CD14-positive monocyte (primary cell): Measurements from ENCODE around the gene TMEM238L. TPM values are rescaled to one million over a fixed set of nuclear protein-coding genes. Genes with fewer than 3 reads are reported as not detected.

Experiments used
- DNase-seq, 3 donors: peaks; one replicate each; pipeline ENCODE4 v3.0.0-alpha.2; 2011 to 2022
- H2AFZ ChIP-seq: 2 replicates; pipeline ENCODE4 v1.6.0; 2012; ENCODE audit warnings: mild to moderate bottlenecking, low read depth, low read length, inconsistent platforms; ENCODE audit not compliant: insufficient read depth, poor library complexity, severe bottlenecking
- H3K27ac ChIP-seq, 2 donors: 1 replicate in 1 of 2; 2 replicates in 1 of 2; pipeline ENCODE4 v1.5.1; 2012 to 2013; ENCODE audit warnings: low read length in 2 of 2, control low read depth in 1 of 2, inconsistent platforms in 1 of 2, low read depth in 1 of 2, mild to moderate bottlenecking in 1 of 2
- H3K27me3 ChIP-seq, 2 donors: one replicate each; pipeline versions ENCODE4 v1.6.0 to v1.6.1; 2011 to 2013; ENCODE audit warnings: low read length in 2 of 2; ENCODE audit not compliant: control insufficient read depth in 2 of 2, insufficient read depth in 2 of 2
- H3K36me3 ChIP-seq, 2 donors: replicated peaks in 1 of 2; 1 replicate in 1 of 2; 2 replicates in 1 of 2; pipeline versions ENCODE4 v1.5.1 to v1.6.1; 2012 to 2013; ENCODE audit warnings: low read length in 2 of 2, control low read depth in 1 of 2, inconsistent platforms in 1 of 2, mild to moderate bottlenecking in 1 of 2; ENCODE audit not compliant: insufficient read depth in 2 of 2, control insufficient read depth in 1 of 2
- H3K4me1 ChIP-seq, 2 donors: 1 replicate in 1 of 2; 2 replicates in 1 of 2; pipeline versions ENCODE4 v1.5.1 to v1.6.1; 2012 to 2013; ENCODE audit warnings: low read length in 2 of 2, control low read depth in 1 of 2, inconsistent platforms in 1 of 2, mild to moderate bottlenecking in 1 of 2, moderate library complexity in 1 of 2; ENCODE audit not compliant: insufficient read depth in 2 of 2, control insufficient read depth in 1 of 2
- H3K4me2 ChIP-seq: replicated peaks from 2 replicates; pipeline ENCODE3; 2012; ENCODE audit warnings: low read length, moderate library complexity, mild to moderate bottlenecking; ENCODE audit not compliant: poor library complexity, severe bottlenecking; ENCODE audit errors: extremely low read depth
- H3K4me3 ChIP-seq, 3 experiments: fragments of 200-600 bp in 1 of 3; sonication (generic) in 1 of 3; replicated peaks in 1 of 3; 1 replicate in 2 of 3; 2 replicates in 1 of 3; pipeline ENCODE4 v1.5.1; 2011 to 2013; ENCODE audit warnings: low read length in 3 of 3, mild to moderate bottlenecking in 3 of 3, control low read depth in 2 of 3, low read depth in 2 of 3, inconsistent platforms in 1 of 3, moderate library complexity in 1 of 3
- H3K79me2 ChIP-seq: 2 replicates; pipeline ENCODE4 v1.6.0; 2012; ENCODE audit warnings: mild to moderate bottlenecking, control low read depth, inconsistent platforms, low read length, moderate library complexity; ENCODE audit not compliant: insufficient read depth
- H3K9ac ChIP-seq: 2 replicates; pipeline ENCODE4 v1.6.0; 2017; ENCODE audit warnings: low read length, mild to moderate bottlenecking; ENCODE audit not compliant: insufficient read depth, poor library complexity, severe bottlenecking
- H3K9me3 ChIP-seq, 2 donors: replicated peaks in 1 of 2; 1 replicate in 1 of 2; 2 replicates in 1 of 2; pipeline versions ENCODE4 v1.5.1 to v1.6.1; 2012 to 2013; ENCODE audit warnings: low read length in 2 of 2, control low read depth in 1 of 2; ENCODE audit not compliant: control insufficient read depth in 1 of 2, insufficient read depth in 1 of 2
- H4K20me1 ChIP-seq: 2 replicates; pipeline ENCODE4 v1.6.0; 2012; ENCODE audit warnings: mild to moderate bottlenecking, low read length, control low read depth, moderate library complexity; ENCODE audit not compliant: insufficient read depth
- H3K27ac Mint-ChIP-seq, 7 donors: one replicate each; pipeline ENCODE4 v1.8.0; 2020; ENCODE audit warnings: mild to moderate bottlenecking in 7 of 7, mixed read lengths in 7 of 7, moderate library complexity in 6 of 7, inconsistent platforms in 2 of 7
- H3K27me3 Mint-ChIP-seq, 3 donors: one replicate each; pipeline ENCODE4 v1.8.0; 2021 to 2022; ENCODE audit warnings: low read depth in 3 of 3, mild to moderate bottlenecking in 3 of 3, mixed read lengths in 3 of 3, moderate library complexity in 3 of 3, inconsistent platforms in 1 of 3
- H3K36me3 Mint-ChIP-seq, 2 donors: one replicate each; pipeline ENCODE4 v1.8.0; 2020; ENCODE audit warnings: mixed read lengths in 2 of 2, inconsistent platforms in 1 of 2, mild to moderate bottlenecking in 1 of 2
- H3K4me1 Mint-ChIP-seq: one replicate; pipeline ENCODE4 v1.8.0; 2020; ENCODE audit warnings: mild to moderate bottlenecking, mixed read lengths
- H3K4me3 Mint-ChIP-seq, 2 donors: one replicate each; pipeline ENCODE4 v1.8.0; 2020; ENCODE audit warnings: mild to moderate bottlenecking in 2 of 2, mixed read lengths in 2 of 2, moderate library complexity in 1 of 2
- H3K9me3 Mint-ChIP-seq, 7 donors: one replicate each; pipeline ENCODE4 v1.8.0; 2020 to 2022; ENCODE audit warnings: mixed read lengths in 7 of 7, mild to moderate bottlenecking in 6 of 7, moderate library complexity in 6 of 7, inconsistent platforms in 2 of 7
- CTCF ChIP-seq: fragments of 200-600 bp; IDR thresholded peaks from one replicate; pipeline ENCODE4 v1.8.0; 2022; ENCODE audit warnings: antibody characterized with exemption, mild to moderate bottlenecking
- WGBS: methylation state at CpG from one replicate; pipeline ENCODE4 v1.1.5; 2013; ENCODE audit warnings: missing lambda C conversion rate; ENCODE audit not compliant: insufficient coverage; 5-methylcytosine and 5-hydroxymethylcytosine counted together
- intact Hi-C, 2 donors: fragments of 100-400 bp; cut with micrococcal nuclease; formaldehyde crosslinking; loops; one replicate each; pipeline versions ENCODE4 v1.15.0 to v1.15.1; 2023
- polyA plus RNA-seq, 3 donors: library from polyadenylated mRNA; depleted of rRNA in 1 of 3; unstranded in 2 of 3; stranded (reverse) in 1 of 3; fragments of 300-500 nt in 2 of 3; fragments of >200 nt in 1 of 3; fragmentation: Illumina TruSeq in 2 of 3; gene quantifications; 1 replicate in 2 of 3; 2 replicates in 1 of 3; pipeline ENCODE4 v1.2.3, GENCODE V29; 2012 to 2021

The TMEM238L gene
- polyA plus RNA-seq, 3 donors = not detected

DNA sequence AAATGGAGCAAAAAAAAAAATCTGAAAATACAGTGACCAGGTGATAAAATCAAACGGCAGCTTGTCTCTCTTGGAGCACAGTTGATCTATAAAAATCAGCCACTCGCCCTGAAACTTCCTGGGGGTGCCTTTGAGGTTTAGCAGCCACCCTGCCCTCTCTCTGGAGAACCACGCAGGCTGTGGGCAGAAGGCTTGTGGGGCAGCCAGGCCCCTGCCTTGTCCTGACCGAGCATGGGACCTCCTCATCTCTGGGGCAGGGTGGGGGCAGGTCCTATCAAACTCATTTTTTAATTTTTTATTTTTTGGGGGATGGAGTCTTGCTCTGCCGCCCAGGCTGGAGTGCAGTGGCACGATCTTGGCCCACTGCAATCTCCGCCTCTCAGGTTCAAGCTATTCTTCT lies 5.0 kb downstream of the TMEM238L start:
- Mint-ChIP-seq H3K36me3 (no peaks in the 10 kb centered on the region), H3K27me3 (peaks cover 0 to 2% (median 0%) of the 10 kb centered on the region in 3 donors), H3K4me1 (peaks cover 12% of the 10 kb centered on the region), H3K9me3 (peaks cover 0 to 1% (median 0%) of the 10 kb centered on the region in 7 donors), H3K27ac (peak overlapping the region in 1 of 7 donors; percentile 21), H3K4me3 (no peak overlapping the region)
- no peak for DNase-seq
- intact Hi-C loops = no loop called here
- Histone ChIP-seq H3K4me2 (no peak overlapping the region), H3K4me1 (no peaks in the 10 kb centered on the region), H3K27ac (no peak overlapping the region), H4K20me1 (no peaks in the 10 kb centered on the region), H3K27me3 (no peaks in the 10 kb centered on the region), H3K9ac (no peak overlapping the region), H3K36me3 (no peaks in the 10 kb centered on the region), H3K79me2 (no peaks in the 10 kb centered on the region), H2AFZ (no peak overlapping the region), H3K4me3 (no peak overlapping the region), H3K9me3 (no peaks in the 10 kb centered on the region)
- 43% methylated on average over 3 of the region's 7 CpGs for WGBS
- TF ChIP-seq CTCF = no peak

- Histone ChIP-seq H3K27me3 (no peaks in the 10 kb centered on the region), H3K4me3 (no peak overlapping the region), H2AFZ (no peak overlapping the region), H3K9me3 (no peaks in the 10 kb centered on the region), H4K20me1 (no peaks in the 10 kb centered on the region), H3K9ac (no peak overlapping the region), H3K4me1 (no peaks in the 10 kb centered on the region), H3K79me2 (no peaks in the 10 kb centered on the region), H3K4me2 (no peak overlapping the region), H3K36me3 (no peaks in the 10 kb centered on the region), H3K27ac (no peak overlapping the region)
- WGBS = 0% methylated on average over 1 of the region's 3 CpGs
- peaks cover 0 to 2% (median 0%) of the 10 kb centered on the region in 3 donors for H3K27me3 Mint-ChIP-seq
- H3K27ac Mint-ChIP-seq = no peak overlapping the region
- H3K9me3 Mint-ChIP-seq = peaks cover 0 to 1% (median 0%) of the 10 kb centered on the region in 7 donors
- DNase-seq = no peak
- H3K4me1 Mint-ChIP-seq = peaks cover 18% of the 10 kb centered on the region
- TF ChIP-seq CTCF = no peak
- no peaks in the 10 kb centered on the region for H3K36me3 Mint-ChIP-seq
- no peak overlapping the region for H3K4me3 Mint-ChIP-seq
- intact Hi-C loops = no loop called here
Measured at GRCh38 chr17:10798332-10798749, 5.6 kb downstream of the TMEM238L start.
